ENCODE measurements around the gene NDUFC2. TPM values are rescaled to one million over a fixed set of nuclear protein-coding genes. Genes with fewer than 3 reads are reported as not detected.

The NDUFC2 gene
- total RNA-seq (2016; rRNA removed; fragmentation: Illumina TruSeq; extraction: Trizol) (312 and 363 TPM in 2 replicates), polyA plus RNA-seq (2011; rRNA removed) (220 and 256 TPM in 2 replicates), polyA minus RNA-seq (2011; rRNA and poly(A)+ RNA removed; ENCODE audit: low replicate concordance) (103 and 165 TPM in 2 replicates), Bru-seq, nascent RNA (percentile 91 among the genes with signal in this experiment), BruChase-seq, experiment 1, labeled RNA remaining after a 6-hour chase (percentile 98 among the genes with signal in this experiment), BruChase-seq, experiment 2, labeled RNA remaining after a 2-hour chase (percentile 96 among the genes with signal in this experiment)
- total RNA-seq (2016; cell fraction: cytosol; rRNA removed; fragmentation: Illumina TruSeq; extraction: Trizol; ENCODE audit: low read depth), result 93.1 and 138 TPM in 2 replicates
- 330 and 377 TPM in 2 replicates for total RNA-seq (2016; cell fraction: insoluble cytoplasmic fraction; rRNA removed; fragmentation: Illumina TruSeq; extraction: Trizol)
- total RNA-seq (2016; cell fraction: membrane; rRNA removed; fragmentation: Illumina TruSeq; extraction: Trizol), result 90.9 and 140 TPM in 2 replicates
- 278 and 315 TPM in 2 replicates for total RNA-seq (2016; cell fraction: nucleus; rRNA removed; fragmentation: Illumina TruSeq; extraction: Trizol)
- 307 and 524 TPM in 2 replicates for polyA plus RNA-seq (2011; cell fraction: cytosol; rRNA removed)
- 91.7 and 102 TPM in 2 replicates for polyA plus RNA-seq (2011; cell fraction: nucleus; rRNA removed)
- 411 and 581 TPM in 2 replicates for polyA plus RNA-seq (2012)
- polyA plus RNA-seq (2016; cell fraction: cytosol; fragmentation: Illumina TruSeq; extraction: Trizol; ENCODE audit: low read depth), result 163 and 221 TPM in 2 replicates
- polyA plus RNA-seq (2016; cell fraction: insoluble cytoplasmic fraction; fragmentation: Illumina TruSeq; extraction: Trizol; ENCODE audit: low read depth), result 491 and 517 TPM in 2 replicates
- polyA plus RNA-seq (2016; cell fraction: membrane; fragmentation: Illumina TruSeq; extraction: Trizol; ENCODE audit: low read depth), result 170 and 204 TPM in 2 replicates
- 572 and 587 TPM in 2 replicates for polyA plus RNA-seq (2016; cell fraction: nucleus; fragmentation: Illumina TruSeq; extraction: Trizol; ENCODE audit: insufficient read depth, low read depth)
- polyA minus RNA-seq (2011; cell fraction: cytosol; rRNA and poly(A)+ RNA removed), result 108 and 131 TPM in 2 replicates
- polyA minus RNA-seq (2011; cell fraction: nucleus; rRNA and poly(A)+ RNA removed), result 63.0 and 77.8 TPM in 2 replicates
- long read RNA-seq, experiment 1, transcript NDUFC2-204 (2 exons, 561 nt), result minor isoform, 5 of 716 reads
- long read RNA-seq, experiment 1, transcript NDUFC2-201 (3 exons, 2,518 nt), result major isoform, 692 of 716 reads
- long read RNA-seq, experiment 1, partial matches to known transcripts, result 3 of 716 reads
- long read RNA-seq, experiment 1, other reads (novel, unspliced or antisense), result 14 of 716 reads
- long read RNA-seq, experiment 2, transcript NDUFC2-201 (3 exons, 2,518 nt), result major isoform, 446 of 465 reads
- long read RNA-seq, experiment 2, partial matches to known transcripts, result 13 of 465 reads
- long read RNA-seq, experiment 2, other reads (novel, unspliced or antisense), result 6 of 465 reads

DNA sequence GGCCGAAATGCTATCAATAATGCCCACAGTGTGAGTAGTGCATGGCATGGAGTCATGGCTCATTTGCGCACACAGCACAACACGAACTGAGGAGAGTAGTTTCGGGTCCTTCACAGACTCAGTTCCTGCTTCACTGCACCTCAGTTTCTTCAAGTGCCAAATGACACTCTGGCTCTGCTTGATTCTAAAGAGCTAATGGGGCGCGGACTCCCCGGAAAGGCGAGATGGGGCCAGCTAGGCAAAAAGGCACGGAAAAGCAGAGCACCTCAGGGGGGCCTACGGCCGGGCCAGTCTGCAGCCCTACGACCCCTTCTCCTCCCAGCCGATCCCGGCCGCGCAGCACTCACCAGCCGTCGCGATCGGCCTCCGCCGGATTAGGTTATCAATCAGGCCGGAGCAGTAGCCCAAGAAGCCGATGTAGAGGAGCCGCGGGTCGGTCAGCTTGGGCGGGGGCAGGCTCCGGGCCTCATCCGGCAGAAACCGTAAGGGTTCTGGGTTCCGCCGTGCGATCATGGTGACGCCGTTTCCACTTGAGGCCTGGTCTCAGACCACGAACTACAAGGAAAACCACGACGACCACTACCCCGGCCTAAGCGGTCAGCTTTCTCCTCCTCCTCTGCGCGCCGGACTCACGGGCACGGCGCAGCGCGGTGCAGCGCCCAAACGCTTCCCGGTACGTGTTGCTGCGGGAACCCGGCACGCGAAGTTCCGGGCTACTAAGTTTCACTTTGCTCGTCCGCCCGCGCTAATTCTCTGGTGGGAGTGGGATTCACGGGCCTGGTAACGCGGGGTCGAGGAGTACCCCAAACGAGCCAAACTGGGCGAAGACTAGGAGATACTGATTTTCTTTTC, at the start of gene NDUFC2:
NDUFC2 (minus strand) TSS at position 631 of the 852 bp plus-strand sequence; CDS start at position 513, 118 bp downstream.
- Histone ChIP-seq H3K4me2 (ENCODE audit: low read depth, low read length) (peak within 1 kb of the TSS; percentile 84), H3K36me3 (replicated peaks in 1 of 2; ENCODE audit: control insufficient read depth in 1 of 2, insufficient read depth in 2 of 2, low read length in 2 of 2) (peaks cover 0 to 17% of the 10 kb centered on the region in 2 experiments; a peak in 3 of 5 replicates), H3K79me2 (ENCODE audit: insufficient read depth, low read length) (peaks cover 57% of the 10 kb centered on the region), H3K4me3 (replicated peaks in 1 of 3; ENCODE audit: insufficient read depth in 1 of 3, low read depth in 2 of 3, low read length in 3 of 3) (peak within 1 kb of the TSS; percentile 86 to 96 (median 88)), H3K9me3 (ENCODE audit: low read length) (no peaks in the 10 kb centered on the region), H3K27me3 (ENCODE audit: control insufficient read depth in 1 of 2, insufficient read depth in 2 of 2, low read length in 2 of 2) (no peaks in the 10 kb centered on the region; a peak in 1 of 5 replicates), H3K9ac (ENCODE audit: insufficient read depth, low read depth, low read length) (peak within 1 kb of the TSS; percentile 96), H4K20me1 (ENCODE audit: insufficient read depth, low read length) (peaks cover 27% of the 10 kb centered on the region), H3K27ac (ENCODE audit: extremely low read length, insufficient read depth, low read length) (peak within 1 kb of the TSS; percentile 87), H2AFZ (ENCODE audit: low read length) (peak within 1 kb of the TSS; percentile 18), H3K4me1 (ENCODE audit: insufficient read depth, low read length) (peaks cover 55% of the 10 kb centered on the region)
- TSS peak; percentile 81 for BruUV-seq (replicated peaks)
- POLR2A ChIA-PET, result interaction anchor here (1.0 to 5.0 kb wide), 13 partner anchors 7 to 495 kb away, joined by 4 to 37 read pairs (median 9); partner anchors contain the start of genes ALG8, INTS4, KCTD21 and NARS2
- in situ Hi-C loops (cut with HindIII; ENCODE audit: extremely low pct_ligation_motif_present, low pct_unique_long_range_greater_than_20kb) (no loop called here), intact Hi-C loops (cut with micrococcal nuclease; ENCODE audit: unreplicated experiment) (loop anchor here (2.0 to 5.0 kb wide), 2 partner anchors 59 to 108 kb away; partner anchors contain the start of genes ALG8, KCTD21 and USP35)
- peak; percentile 50 for FAIRE-seq
- ATAC-seq, result peak; percentile 90
- WGBS (ENCODE audit: low lambda C conversion rate), result under 1% methylated on average over 20 of the region's 68 CpGs
- DNase-seq (ENCODE audit: low spot score), result peak; percentile 58
- CTCF ChIA-PET (ENCODE audit: low intra/inter-chr PET ratio, low total read pairs), result no interaction called here
- TF ChIP-seq TEF (CRISPR knock-in tag; IDR thresholded peaks at IDR 0.05), result no peak
- TF ChIP-seq NCOA1 (CRISPR knock-in tag; IDR thresholded peaks at IDR 0.05), result no peak
- TF ChIP-seq LRRFIP1 (CRISPR knock-in tag; conservative IDR thresholded peaks at IDR 0.05), result 0 out of 2 replicates have a peak, but pooled peaks have one; percentile 49
- peak; percentile 93 for TF ChIP-seq ZNF703 (CRISPR knock-in tag; IDR thresholded peaks at IDR 0.05; ENCODE audit: borderline replicate concordance)
- TF ChIP-seq ZMAT3 (CRISPR knock-in tag; conservative IDR thresholded peaks at IDR 0.05), result peak; percentile 90
- TF ChIP-seq ZFP36 (IDR thresholded peaks at IDR 0.05; ENCODE audit: borderline replicate concordance, low read depth, low read length, partially characterized antibody), result no peak
- TF ChIP-seq, protein P1, sequence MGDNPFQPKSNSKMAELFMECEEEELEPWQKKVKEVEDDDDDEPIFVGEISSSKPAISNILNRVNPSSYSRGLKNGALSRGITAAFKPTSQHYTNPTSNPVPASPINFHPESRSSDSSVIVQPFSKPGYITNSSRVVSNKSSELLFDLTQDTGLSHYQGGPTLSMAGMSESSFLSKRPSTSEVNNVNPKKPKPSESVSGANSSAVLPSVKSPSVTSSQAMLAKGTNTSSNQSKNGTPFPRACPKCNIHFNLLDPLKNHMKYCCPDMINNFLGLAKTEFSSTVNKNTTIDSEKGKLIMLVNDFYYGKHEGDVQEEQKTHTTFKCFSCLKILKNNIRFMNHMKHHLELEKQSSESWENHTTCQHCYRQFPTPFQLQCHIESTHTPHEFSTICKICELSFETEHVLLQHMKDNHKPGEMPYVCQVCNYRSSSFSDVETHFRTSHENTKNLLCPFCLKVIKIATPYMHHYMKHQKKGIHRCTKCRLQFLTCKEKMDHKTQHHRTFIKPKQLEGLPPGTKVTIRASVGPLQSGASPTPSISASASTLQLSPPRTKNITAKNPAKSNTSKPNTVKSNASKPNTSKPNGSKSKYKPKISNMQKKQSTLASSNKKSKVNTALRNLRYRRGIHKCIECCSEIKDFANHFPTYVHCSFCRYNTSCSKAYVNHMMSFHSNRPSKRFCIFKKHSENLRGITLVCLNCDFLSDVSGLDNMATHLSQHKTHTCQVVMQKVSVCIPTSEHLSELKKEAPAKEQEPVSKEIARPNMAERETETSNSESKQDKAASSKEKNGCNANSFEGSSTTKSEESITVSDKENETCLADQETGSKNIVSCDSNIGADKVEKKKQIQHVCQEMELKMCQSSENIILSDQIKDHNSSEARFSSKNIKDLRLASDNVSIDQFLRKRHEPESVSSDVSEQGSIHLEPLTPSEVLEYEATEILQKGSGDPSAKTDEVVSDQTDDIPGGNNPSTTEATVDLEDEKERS (CRISPR knock-in tag; IDR thresholded peaks at IDR 0.05), result peak; percentile 82
- TF ChIP-seq ZSCAN25 (CRISPR knock-in tag; IDR thresholded peaks at IDR 0.05), result peak; percentile 82
- TF ChIP-seq ZC3H13 (CRISPR knock-in tag; IDR thresholded peaks at IDR 0.05), result peak; percentile 74; the same call in 1 of the 2 replicates
